H1 (cell line): ENCODE results near the gene STARD3NL. TPM values are rescaled to one million over a fixed set of nuclear protein-coding genes. Genes with fewer than 3 reads are reported as not detected.

Experiments used
- CHD7 ChIP-seq: fragments of 300-600 bp; sonication (generic); IDR thresholded peaks from 2 replicates; pipeline ENCODE4 v1.7.1; 2012; ENCODE audit warnings: low read length, moderate library complexity, mild to moderate bottlenecking, inconsistent platforms; ENCODE audit not compliant: insufficient replicate concordance
- CREB1 ChIP-seq: IDR thresholded peaks from 2 replicates; pipeline ENCODE4 v1.6.1; 2012; ENCODE audit warnings: inconsistent platforms
- JUN ChIP-seq: IDR thresholded peaks from 2 replicates; pipeline ENCODE4 v1.6.1; 2011; ENCODE audit warnings: low read depth, mild to moderate bottlenecking, improper control_type of control experiment, low read length
- POU5F1 ChIP-seq: IDR thresholded peaks from 2 replicates; pipeline ENCODE4 v1.6.1; 2011; ENCODE audit warnings: low read depth, mild to moderate bottlenecking, low read length, moderate library complexity
- TAF1 ChIP-seq: IDR thresholded peaks from 2 replicates; pipeline ENCODE4 v1.6.1; 2011; ENCODE audit warnings: mild to moderate bottlenecking, low read depth, low read length
- polyA plus RNA-seq, 7 experiments: library from polyadenylated mRNA; depleted of rRNA in 3 of 7; stranded (reverse) in 5 of 7; unstranded in 2 of 7; fragments of >200 nt in 5 of 7; fragments of 200-250 nt in 2 of 7; gene quantifications; 1 replicate in 5 of 7; 2 replicates in 1 of 7; 4 replicates in 1 of 7; pipeline versions ENCODE4 v1.2.1 to v1.2.3, GENCODE V29; 2011 to 2013; ENCODE audit warnings: missing spikeins in 2 of 7, mixed read lengths in 2 of 7
- total RNA-seq: library from RNA; stranded (reverse); fragmentation: NEBNext Ultra II Directional; extraction: Animal tissue kit (Norgen Biotek cat#: 25700); gene quantifications from 2 replicates; pipeline ENCODE4 v1.2.1, GENCODE V29; 2021

STARD3NL gene
- total and polyA plus RNA-seq, 2 of the 8 experiments (the other 6 are each of a cell fraction or from before 2014, with no cell fraction given), result 27.1 to 40.5 TPM

GRCh38 chr7:38198366-38198765 is 20.3 kb downstream of the STARD3NL start (continued):
- TF ChIP-seq CHD7, result no peak
- TF ChIP-seq POU5F1, result no peak
- no peak for TF ChIP-seq JUN
- TF ChIP-seq TAF1, result no peak
- no peak for TF ChIP-seq CREB1
